ENCODE results near the gene WDR88.

DNA sequence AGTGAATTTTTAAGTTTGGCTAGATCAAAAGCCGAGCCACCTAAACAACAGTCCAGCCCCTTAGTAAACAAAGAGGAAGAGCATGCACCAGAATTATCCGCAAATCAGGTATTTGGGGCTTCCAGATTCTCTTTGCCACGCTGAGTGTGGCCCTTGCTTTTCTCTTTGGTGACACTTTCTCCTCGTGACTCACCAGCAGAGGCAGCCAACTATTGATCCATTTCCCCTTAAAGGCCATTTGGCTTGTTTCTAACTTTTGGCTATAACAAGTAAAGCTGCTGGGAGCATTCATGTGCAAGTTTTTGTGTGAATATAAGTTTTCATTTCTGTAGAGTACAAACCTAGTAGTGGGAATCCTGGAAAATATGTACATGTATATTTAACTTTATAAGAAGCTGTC is 17.6 kb upstream of the WDR88 start:
- TF ChIP-seq, protein P1, sequence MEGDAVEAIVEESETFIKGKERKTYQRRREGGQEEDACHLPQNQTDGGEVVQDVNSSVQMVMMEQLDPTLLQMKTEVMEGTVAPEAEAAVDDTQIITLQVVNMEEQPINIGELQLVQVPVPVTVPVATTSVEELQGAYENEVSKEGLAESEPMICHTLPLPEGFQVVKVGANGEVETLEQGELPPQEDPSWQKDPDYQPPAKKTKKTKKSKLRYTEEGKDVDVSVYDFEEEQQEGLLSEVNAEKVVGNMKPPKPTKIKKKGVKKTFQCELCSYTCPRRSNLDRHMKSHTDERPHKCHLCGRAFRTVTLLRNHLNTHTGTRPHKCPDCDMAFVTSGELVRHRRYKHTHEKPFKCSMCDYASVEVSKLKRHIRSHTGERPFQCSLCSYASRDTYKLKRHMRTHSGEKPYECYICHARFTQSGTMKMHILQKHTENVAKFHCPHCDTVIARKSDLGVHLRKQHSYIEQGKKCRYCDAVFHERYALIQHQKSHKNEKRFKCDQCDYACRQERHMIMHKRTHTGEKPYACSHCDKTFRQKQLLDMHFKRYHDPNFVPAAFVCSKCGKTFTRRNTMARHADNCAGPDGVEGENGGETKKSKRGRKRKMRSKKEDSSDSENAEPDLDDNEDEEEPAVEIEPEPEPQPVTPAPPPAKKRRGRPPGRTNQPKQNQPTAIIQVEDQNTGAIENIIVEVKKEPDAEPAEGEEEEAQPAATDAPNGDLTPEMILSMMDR (IDR thresholded peaks at IDR 0.05): no peak
- no peak for TF ChIP-seq ZFX (IDR thresholded peaks at IDR 0.05; ENCODE audit: borderline replicate concordance)

All from 22Rv1 (cell line).